Ovary (tissue), 9 donors: ENCODE data around the gene PACS2. TPM values are rescaled to one million over a fixed set of nuclear protein-coding genes. Genes with fewer than 3 reads are reported as not detected.

Experiments
- DNase-seq, 5 donors: peaks; one replicate each; pipeline ENCODE4 v3.0.0-alpha.2; 2019 to 2020
- H3K27ac ChIP-seq, 2 donors: fragments of 200-600 bp; one replicate each; pipeline versions ENCODE4 v1.5.1 to v1.8.0; 2019 to 2022
- H3K27me3 ChIP-seq: fragments of 200-600 bp; one replicate; pipeline ENCODE4 v1.8.0; 2022
- H3K36me3 ChIP-seq: fragments of 200-600 bp; sonication (generic); one replicate; pipeline ENCODE4 v1.5.1; 2019
- H3K4me1 ChIP-seq: one replicate; pipeline ENCODE4 v1.8.1; 2013; ENCODE audit warnings: mild to moderate bottlenecking, moderate library complexity; ENCODE audit not compliant: insufficient read depth
- H3K4me3 ChIP-seq: fragments of 200-600 bp; sonication (generic); one replicate; pipeline ENCODE4 v1.5.1; 2017
- H3K9me3 ChIP-seq, 2 donors: fragments of 200-600 bp in 1 of 2; sonication (generic) in 1 of 2; one replicate each; pipeline versions ENCODE4 v1.5.1 to v1.8.1; 2013 to 2019; ENCODE audit warnings: mild to moderate bottlenecking in 1 of 2, moderate library complexity in 1 of 2
- CTCF ChIP-seq, 3 donors: fragments of 450-650 bp in 2 of 3; fragments of 200-600 bp in 1 of 3; IDR thresholded peaks; one replicate each; pipeline versions ENCODE4 v1.5.1 to v1.8.0; 2016 to 2022; ENCODE audit warnings: antibody characterized with exemption in 3 of 3, mild to moderate bottlenecking in 1 of 3
- EP300 ChIP-seq: sonication (generic); formaldehyde crosslinking; IDR thresholded peaks from one replicate; pipeline ENCODE4 v1.6.1; 2017; ENCODE audit warnings: antibody characterized with exemption
- POLR2A ChIP-seq: fragments of 450-650 bp; IDR thresholded peaks from one replicate; pipeline ENCODE4 v1.6.1; 2017; ENCODE audit warnings: antibody characterized with exemption, mild to moderate bottlenecking, moderate library complexity
- WGBS, 3 donors: extraction: QIAGEN DNeasy Blood & Tissue Kit in 1 of 3; methylation state at CpG; one replicate each; pipeline versions ENCODE4 v1.1.5 to v1.1.7; 2013 to 2017; 5-methylcytosine and 5-hydroxymethylcytosine counted together
- intact Hi-C, 4 donors: fragments of 100-400 bp; cut with DNase I; formaldehyde crosslinking; loops; one replicate each; pipeline versions ENCODE4 v1.11.0 to v1.15.1; 2022 to 2023
- polyA plus RNA-seq, 2 donors: library from polyadenylated mRNA; stranded (reverse); fragments of 200-250 nt in 1 of 2; fragments of 350-450 nt in 1 of 2; fragmentation: Illumina TruSeq in 1 of 2; extraction: RNeasy Lipid Tissue Mini Kit (QIAGEN cat#74804) in 1 of 2; gene quantifications; one replicate each; pipeline ENCODE4 v1.2.3, GENCODE V29; 2013 to 2014
- total RNA-seq, 7 donors: library from RNA; depleted of rRNA in 2 of 7; stranded (reverse); fragments of >200 nt in 2 of 7; fragmentation: NEBNext Ultra II Directional in 3 of 7; extraction: Animal tissue kit (Norgen Biotek cat#: 25700) in 3 of 7; gene quantifications; one replicate each; pipeline versions ENCODE4 v1.1.0 to v1.2.4, GENCODE V29; 2016 to 2023
- donor health status: DM: no; HTN: no; CAD: no; lungs with moderate emphysema.
- donor health status: DM: no; HTN: no; CAD: no.
- donor health status: Bipolar disorder and iron deficiency.
- donor health status: DM: yes; HTN: yes; CAD: no.
- donor health status: DM: no; HTN: no; CAD: no.
- donor health status: DM: yes; HTN: yes; CAD: no.

PACS2 gene
- total and polyA plus RNA-seq, 9 donors: 21.2 to 91.9 (median 60.6) TPM

DNA sequence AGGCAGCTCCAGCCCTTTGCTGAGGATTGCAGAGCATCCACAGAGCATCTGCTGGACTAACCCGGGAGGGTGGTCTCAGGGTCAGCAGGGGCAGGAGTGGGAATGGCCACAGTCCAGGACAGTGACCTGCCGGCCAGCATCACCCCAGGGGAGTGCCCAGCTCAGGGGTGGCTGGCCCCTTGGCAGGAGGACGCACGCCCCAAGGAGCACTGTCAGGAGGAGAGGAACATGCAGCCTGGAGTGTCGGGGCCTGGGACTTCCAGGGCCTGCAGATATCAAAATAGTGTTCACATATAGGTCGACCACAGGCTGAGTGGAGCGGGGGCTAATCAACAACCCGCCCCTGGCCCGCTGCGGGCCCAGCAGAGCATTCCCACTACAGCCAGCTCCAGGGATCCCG is 50.6 kb downstream of the PACS2 start:
- no peaks in the 10 kb centered on the region for H3K27me3 ChIP-seq
- 80 to 88% (median 84%) methylated on average over 11 of the region's 11 CpGs for WGBS, 3 donors
- peaks cover 2% of the 10 kb centered on the region for H3K4me1 ChIP-seq
- no peaks in the 10 kb centered on the region for H3K9me3 ChIP-seq
- intact Hi-C loops: loop anchor here in 1 of 4 donors (10.0 kb wide), 1 partner anchor 160 kb away; the partner anchor contains the start of gene TMEM121
- H3K4me3 ChIP-seq: no peak overlapping the region
- no peak for DNase-seq
- TF ChIP-seq EP300: no peak
- no peak for TF ChIP-seq POLR2A
- no peak for TF ChIP-seq CTCF (IDR thresholded peaks at IDR 0.05)
- H3K27ac ChIP-seq: no peak overlapping the region
- H3K36me3 ChIP-seq: no peaks in the 10 kb centered on the region

- Histone ChIP-seq H3K36me3 (no peaks in the 10 kb centered on the region), H3K27me3 (no peaks in the 10 kb centered on the region), H3K27ac (no peak overlapping the region), H3K4me3 (no peak overlapping the region), H3K4me1 (peaks cover 2% of the 10 kb centered on the region), H3K9me3 (no peaks in the 10 kb centered on the region)
- 94 to 96% (median 96%) methylated on average over 10 to 12 of the region's 12 CpGs for WGBS, 3 donors
- no peak for DNase-seq
- intact Hi-C loops: loop anchor here in 1 of 4 donors (10.0 kb wide), 1 partner anchor 159 kb away; the partner anchor contains the start of gene TMEM121
- TF ChIP-seq POLR2A: no peak
- no peak for TF ChIP-seq EP300
- TF ChIP-seq CTCF (IDR thresholded peaks at IDR 0.05): no peak
Measured at GRCh38 chr14:105365681-105366080, 51.1 kb downstream of the PACS2 start.

- Histone ChIP-seq H3K36me3 (no peaks in the 10 kb centered on the region), H3K4me3 (no peak overlapping the region)
- intact Hi-C loops: loop anchor here in 1 of 4 donors (10.0 kb wide), 1 partner anchor 158 kb away; the partner anchor contains the start of gene TMEM121
Measured at GRCh38 chr14:105366386-105367074, 52.0 kb downstream of the PACS2 start.

More at GRCh38 chr14:105366386-105367074, 52.0 kb downstream of the PACS2 start:
- Histone ChIP-seq H3K9me3 (no peaks in the 10 kb centered on the region), H3K27me3 (no peaks in the 10 kb centered on the region), H3K4me1 (peaks cover 2% of the 10 kb centered on the region), H3K27ac (no peak overlapping the region)
- TF ChIP-seq EP300: no peak
- no peak for TF ChIP-seq POLR2A
- no peak for TF ChIP-seq CTCF (IDR thresholded peaks at IDR 0.05)
- 91 to 93% (median 93%) methylated on average over 22 to 23 of the region's 23 CpGs for WGBS, 3 donors
- no peak for DNase-seq
